HG03097 (cell line): Measurements from ENCODE around the gene SLC17A3.

Experiments used
- ATAC-seq: cut with Tn5 transposase; IDR thresholded peaks from one replicate; pipeline ENCODE4 v1.9.1; 2021; ENCODE audit not compliant: unreplicated experiment, low FRiP score

The SLC17A3 gene

GRCh38 chr6:25842526-25842925 is 31.5 kb downstream of the SLC17A3 start:
- ATAC-seq: no peak

DNA sequence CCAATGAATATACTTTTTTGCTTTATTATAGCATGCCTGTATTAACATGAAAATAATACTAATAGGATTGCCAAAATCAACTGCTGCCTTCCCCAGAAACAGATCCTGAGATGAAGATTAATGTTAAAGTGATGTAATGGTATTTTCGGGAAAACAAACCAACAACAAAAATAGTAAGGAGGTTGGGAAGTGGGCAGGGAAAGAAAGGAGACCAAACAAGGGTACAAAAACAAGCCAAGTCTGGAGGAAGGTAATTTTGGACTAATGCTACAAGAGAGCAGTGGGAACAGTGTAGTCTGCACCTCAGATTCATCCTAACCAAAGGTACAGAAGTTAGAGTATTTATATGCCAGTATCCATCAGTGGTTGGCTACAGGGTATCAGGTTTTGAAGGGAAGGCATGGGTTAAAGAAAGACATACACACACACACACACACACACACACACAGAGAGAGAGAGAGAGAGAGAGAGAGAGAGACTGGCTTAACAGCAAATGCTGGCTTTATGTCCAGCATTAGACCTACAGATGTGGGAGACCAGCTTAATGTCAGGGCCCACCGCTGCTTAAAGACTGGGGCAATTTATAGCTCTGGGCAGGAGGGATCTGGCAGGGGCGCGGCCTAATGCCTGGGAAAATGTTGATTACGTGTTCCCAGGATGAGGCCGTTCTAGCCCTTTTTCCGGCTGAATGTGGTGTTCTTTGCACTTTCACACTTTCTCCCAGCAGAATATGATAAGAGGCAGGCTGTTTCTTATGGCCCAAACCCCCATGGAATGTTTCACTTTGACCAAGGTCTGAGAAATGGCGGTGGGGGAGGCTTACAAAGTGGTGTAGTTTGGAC is 38.4 kb downstream of the SLC17A3 start:
- no peak for ATAC-seq

DNA sequence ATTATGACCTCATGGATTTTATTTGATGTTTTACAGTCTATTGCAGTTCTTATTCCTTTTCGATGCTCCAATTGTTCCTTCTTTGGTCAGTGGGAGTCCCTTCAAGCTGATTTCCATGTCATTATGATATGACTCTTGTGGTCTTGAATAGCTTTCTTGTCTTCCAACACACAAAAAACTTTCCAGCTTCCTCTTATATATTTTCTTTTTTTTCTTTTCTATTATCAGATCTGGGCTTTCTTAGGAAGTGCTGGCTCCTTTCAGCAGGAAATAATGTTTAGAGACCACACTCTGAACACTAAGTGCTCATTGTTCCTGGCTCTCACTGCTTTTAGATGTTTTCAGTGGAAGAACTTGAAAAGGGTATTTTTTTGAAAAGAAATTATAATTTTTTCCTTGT is 39.1 kb downstream of the SLC17A3 start:
- ATAC-seq: no peak

GRCh38 chr6:25833136-25833535 is 40.9 kb downstream of the SLC17A3 start:
- ATAC-seq: no peak

DNA sequence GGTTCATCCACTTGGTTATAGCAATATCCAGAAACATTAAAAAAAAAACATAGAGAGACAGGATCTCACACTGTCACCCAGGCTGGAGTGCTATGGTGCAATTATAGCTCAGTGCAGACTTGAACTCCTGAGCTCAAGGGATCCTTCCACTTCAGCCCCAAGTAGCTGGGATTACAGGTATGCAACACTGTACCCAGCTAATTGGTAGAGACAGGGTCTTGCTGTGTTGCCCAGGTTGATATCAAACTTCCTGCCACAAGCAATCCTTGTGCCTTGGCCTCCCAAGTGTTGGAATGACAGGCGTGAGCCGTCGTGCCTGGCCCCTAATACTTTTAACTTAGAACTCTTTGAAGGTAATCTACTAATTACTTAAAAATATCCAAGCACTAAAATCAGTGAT is 41.4 kb downstream of the SLC17A3 start:
- ATAC-seq: no peak

DNA sequence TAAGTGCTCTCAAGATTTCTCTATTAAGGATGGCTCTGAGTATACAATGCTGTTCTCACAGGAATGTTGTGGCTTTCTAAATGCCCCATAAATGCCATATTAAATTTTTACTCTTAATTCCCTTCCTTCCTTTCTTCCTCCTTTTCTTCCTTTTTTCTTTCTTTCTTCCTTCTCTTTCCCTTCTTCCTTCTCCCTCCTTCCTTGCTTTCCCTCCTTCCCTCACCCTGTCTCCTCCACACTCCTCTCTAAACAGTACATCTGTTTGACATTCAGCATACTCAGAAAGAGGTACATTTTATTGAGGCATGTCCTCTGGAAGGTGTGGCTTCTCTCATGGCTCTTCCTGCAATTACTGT is 41.8 kb downstream of the SLC17A3 start:
- no peak for ATAC-seq

DNA sequence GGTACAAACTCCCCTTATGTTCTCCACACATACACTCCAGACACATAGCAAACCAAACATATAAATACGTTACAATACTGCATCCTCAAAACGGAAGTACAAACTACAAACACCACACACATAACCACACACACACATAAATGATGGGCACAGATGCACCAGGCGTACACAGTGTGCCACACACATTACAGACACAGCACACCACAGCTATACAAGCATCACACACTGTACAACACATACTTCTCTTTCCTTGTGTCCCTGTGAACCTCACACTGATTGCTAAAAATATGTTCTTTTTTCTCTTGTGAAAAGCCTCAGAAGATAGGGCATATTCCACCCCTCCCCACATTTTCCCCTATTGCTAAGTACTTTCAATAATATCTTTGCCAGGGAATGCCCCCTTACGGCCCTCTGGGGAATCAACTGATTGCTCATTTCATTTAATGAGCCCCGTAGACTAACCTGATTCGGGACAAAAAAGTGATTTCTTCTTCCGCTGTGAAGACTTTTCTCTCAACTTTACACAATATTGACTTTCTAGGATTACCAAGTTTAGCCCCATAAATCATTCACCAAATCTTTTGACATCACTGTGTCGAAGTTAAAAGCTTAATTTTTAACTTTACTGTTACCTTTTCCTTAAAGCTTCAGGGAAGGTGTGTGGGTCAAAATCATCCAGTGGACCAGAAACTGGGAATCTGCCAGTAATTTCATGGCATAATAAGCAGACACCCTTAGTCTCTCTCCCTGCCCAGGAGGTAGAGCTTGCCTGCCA is 42.3 kb downstream of the SLC17A3 start, which contains the start of gene SLC17A1:
Gene SLC17A1 (minus strand): TSS at position 521 of the 775 bp plus-strand sequence. CDS start 1,495 bp downstream, outside the sequence.
- ATAC-seq: no peak

DNA sequence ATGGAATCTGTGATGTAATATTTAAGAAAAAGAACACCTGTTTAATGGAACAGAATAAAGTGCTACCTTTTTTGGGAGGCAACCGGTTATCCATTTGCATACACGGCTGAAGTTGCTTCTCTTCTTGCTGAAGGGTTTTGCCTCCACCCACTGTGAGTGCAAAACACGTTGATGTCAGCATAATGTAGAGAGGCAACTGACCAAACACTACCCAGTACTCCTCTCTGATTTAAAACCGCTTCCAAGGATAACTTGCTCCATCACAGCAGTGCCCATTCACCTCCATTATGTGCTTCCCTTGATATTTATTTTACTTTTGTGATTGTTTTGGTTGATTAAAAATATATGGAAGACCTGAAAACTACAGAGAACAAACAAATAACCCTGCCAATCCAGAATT is 43.6 kb downstream of the SLC17A3 start:
- ATAC-seq: no peak

DNA sequence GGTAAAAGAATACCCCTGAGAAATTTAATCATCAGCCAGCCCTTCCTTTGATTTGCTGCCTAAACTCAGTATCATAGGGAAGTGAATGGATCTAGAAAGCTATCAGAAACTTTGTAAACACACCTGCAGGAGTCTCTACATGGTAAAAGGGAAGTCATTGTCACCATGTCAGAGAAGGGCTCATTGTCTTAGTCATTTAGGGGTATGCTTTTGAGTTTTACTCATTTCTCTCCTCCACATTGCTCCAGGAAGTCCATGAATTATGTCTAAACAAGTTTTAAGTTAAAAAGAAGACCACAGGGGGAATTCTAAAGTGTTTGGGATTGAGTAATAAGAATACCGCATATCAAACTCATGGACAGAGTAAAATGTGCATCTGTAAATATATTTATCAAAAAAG is 44.7 kb downstream of the SLC17A3 start:
- ATAC-seq: no peak

- ATAC-seq: no peak
Observed at GRCh38 chr6:25821341-25821740, 52.7 kb downstream of the SLC17A3 start.

GRCh38 chr6:25816252-25816651 is 57.8 kb downstream of the SLC17A3 start:
- no peak for ATAC-seq

- ATAC-seq: no peak
Observed at GRCh38 chr6:25815194-25815593, 58.8 kb downstream of the SLC17A3 start.

DNA sequence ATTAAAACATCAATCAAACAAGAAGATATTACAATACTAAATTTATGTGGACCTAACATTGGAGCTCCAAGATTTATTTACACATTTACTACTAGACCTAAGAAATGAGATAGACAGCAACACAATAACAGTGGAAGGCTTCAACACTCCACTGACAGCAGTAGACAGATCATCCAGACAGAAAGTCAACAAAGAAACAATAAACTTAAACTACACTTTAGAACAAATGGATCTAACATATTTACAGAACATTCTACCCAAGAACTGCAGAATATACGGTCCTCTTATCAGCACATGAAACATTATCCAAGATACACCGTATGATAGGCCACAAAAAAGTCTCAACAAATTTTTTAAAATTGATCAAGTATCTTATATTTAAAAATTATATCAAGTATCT is 69.2 kb downstream of the SLC17A3 start:
- no peak for ATAC-seq

GRCh38 chr6:25801436-25801835 is 72.6 kb downstream of the SLC17A3 start:
- ATAC-seq: no peak
